Measurements from ENCODE around the gene NOC2L. TPM values are rescaled to one million over a fixed set of nuclear protein-coding genes. Genes with fewer than 3 reads are reported as not detected.

Gene NOC2L
- total and polyA plus RNA-seq, 9 of the 15 experiments (the other 6 are each of a cell fraction or from before 2014, with no cell fraction given), result 4.0 to 410 (median 200) TPM

- no peak for TF ChIP-seq E4F1 (CRISPR knock-in tag; IDR thresholded peaks at IDR 0.05; ENCODE audit: borderline replicate concordance)
- TF ChIP-seq NR1H2 (CRISPR knock-in tag; IDR thresholded peaks at IDR 0.05), result no peak
- TF ChIP-seq CREB1 (IDR thresholded peaks at IDR 0.05), result peak; percentile 54; the same call in 1 of the 2 replicates
- TF ChIP-seq CREB1 (CRISPR knock-in tag; IDR thresholded peaks at IDR 0.05), result peak; percentile 47; the same call in 1 of the 2 replicates
- TF ChIP-seq XRCC5 (IDR thresholded peaks at IDR 0.05; ENCODE audit: low read depth, low read length), result 0 out of 2 replicates have a peak, but pooled peaks have one; percentile 28
- TF ChIP-seq ARID3B (CRISPR knock-in tag; IDR thresholded peaks at IDR 0.05; ENCODE audit: borderline replicate concordance), result no peak
- no peak; the same call in 1 of the 2 replicates for TF ChIP-seq ZBED1 (IDR thresholded peaks at IDR 0.05)
- 0 out of 2 replicates have a peak, but pooled peaks have one; percentile 34 for TF ChIP-seq TFAP4 (CRISPR knock-in tag; IDR thresholded peaks at IDR 0.05; ENCODE audit: borderline replicate concordance)
- TF ChIP-seq POLR2A (conservative IDR thresholded peaks at IDR 0.05), result peak; percentile 79
- TF ChIP-seq DLX4 (CRISPR knock-in tag; IDR thresholded peaks at IDR 0.05), result no peak
- TF ChIP-seq ATF4 (CRISPR knock-in tag; IDR thresholded peaks at IDR 0.05), result no peak
- no peak for TF ChIP-seq CHCHD3 (CRISPR knock-in tag; IDR thresholded peaks at IDR 0.05)
- no peak for TF ChIP-seq HNRNPLL (IDR thresholded peaks at IDR 0.05; ENCODE audit: low read depth, low read length, poor library complexity, severe bottlenecking)
- no peak for TF ChIP-seq ZNF174 (CRISPR knock-in tag; IDR thresholded peaks at IDR 0.05)
- no peak for TF ChIP-seq KDM1A (IDR thresholded peaks at IDR 0.05)
- 0 out of 2 replicates have a peak, but pooled peaks have one; percentile 19 for TF ChIP-seq VEZF1 (CRISPR knock-in tag; IDR thresholded peaks at IDR 0.05)
- no peak for TF ChIP-seq NR4A1 (CRISPR knock-in tag; IDR thresholded peaks at IDR 0.05)
- no peak for TF ChIP-seq NR4A1 (tag; IDR thresholded peaks at IDR 0.05)
- no peak for TF ChIP-seq MIER1 (IDR thresholded peaks at IDR 0.05; ENCODE audit: low read depth)
- TF ChIP-seq HMBOX1 (IDR thresholded peaks at IDR 0.05), result no peak
Measured at GRCh38 chr1:942864-943533, 16.1 kb downstream of the NOC2L start (continued).
